Stimulated activated CD8-positive, alpha-beta memory T cell treated with anti-CD3 and anti-CD28 coated beads, Interleukin-12 subunit alpha, Interleukin-12 subunit beta, amount 100 ng/mL, for 1 hour (primary cell): ENCODE results near the gene ATL2.
"Not testable (repeated sequence)": the region's sequence is repeated elsewhere in the genome, so short reads cannot be mapped to it uniquely, and the experiment has no call there.

Source experiments
- DNase-seq: peaks from one replicate; pipeline ENCODE4 v3.0.0-alpha.2; 2020; ENCODE audit warnings: low read depth

The ATL2 gene

GRCh38 chr2:38390947-38391346 is 13.9 kb upstream of the ATL2 start:
- DNase-seq = no peak

DNA sequence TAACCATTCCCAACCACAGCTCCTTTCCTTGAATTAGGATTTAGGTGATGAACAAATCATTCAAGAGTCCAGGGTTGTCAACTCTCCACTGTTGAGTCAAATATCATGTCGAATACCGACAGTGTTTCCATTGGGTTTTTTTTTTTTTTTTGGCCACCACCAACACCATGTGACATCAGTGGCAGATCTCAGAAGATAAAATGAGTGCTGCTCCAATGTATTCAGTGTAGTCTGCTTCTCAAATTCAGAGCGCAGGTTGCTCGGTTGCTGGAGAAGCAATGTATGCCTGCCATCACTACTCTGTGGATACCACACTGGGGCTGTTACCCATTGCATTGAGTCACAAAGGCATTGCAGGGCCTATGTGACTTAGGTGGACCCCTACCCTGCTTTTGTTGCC is 10.8 kb upstream of the ATL2 start:
- DNase-seq = no peak

GRCh38 chr2:38386821-38387220 is 9.7 kb upstream of the ATL2 start:
- no peak for DNase-seq

DNA sequence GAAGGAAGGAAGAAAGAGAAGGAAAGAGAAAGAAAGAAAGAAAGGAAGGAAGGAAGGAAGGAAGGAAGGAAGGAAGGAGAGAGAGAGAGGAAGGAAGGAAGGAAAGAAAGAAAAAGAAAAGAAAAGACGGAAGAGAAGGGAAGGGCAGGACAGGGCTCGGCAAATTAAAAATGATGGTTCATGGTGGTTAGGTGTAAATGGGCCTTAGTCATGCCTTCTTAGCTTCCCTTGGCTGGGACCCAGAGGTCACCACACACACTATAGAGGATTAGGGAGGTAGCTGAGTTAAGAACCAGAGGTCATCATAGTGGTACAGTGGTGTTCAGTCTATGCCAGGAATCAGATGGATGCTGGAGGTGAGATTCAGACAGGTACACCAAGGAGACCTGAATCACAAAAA is 9.3 kb upstream of the ATL2 start:
- DNase-seq = no peak

GRCh38 chr2:38384338-38384737 is 7.3 kb upstream of the ATL2 start:
- DNase-seq = no peak

DNA sequence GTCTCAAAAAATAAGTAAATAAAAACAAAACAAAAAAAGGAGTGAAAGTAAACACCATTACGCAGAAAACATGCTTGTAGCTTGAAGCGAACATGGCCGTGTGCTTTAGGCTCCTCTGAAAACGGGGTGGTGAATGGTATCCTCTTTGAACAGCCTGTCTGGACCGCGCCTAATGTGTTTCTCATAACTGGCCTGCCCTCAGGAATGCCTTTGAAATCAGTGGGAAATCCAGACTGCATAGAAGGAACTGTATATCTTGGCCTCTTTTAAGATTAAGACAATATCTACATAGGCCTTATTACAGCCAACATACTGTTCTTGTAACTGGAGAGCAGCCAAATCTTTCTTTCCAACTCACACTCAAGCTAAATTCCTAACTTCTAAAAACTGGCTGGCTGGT is 6.7 kb upstream of the ATL2 start:
- DNase-seq = not testable (repeated sequence)

- DNase-seq = no peak
Measured at GRCh38 chr2:38381381-38382143, 4.5 kb upstream of the ATL2 start.

- DNase-seq = no peak
Measured at GRCh38 chr2:38380397-38381130, 3.5 kb upstream of the ATL2 start.

DNA sequence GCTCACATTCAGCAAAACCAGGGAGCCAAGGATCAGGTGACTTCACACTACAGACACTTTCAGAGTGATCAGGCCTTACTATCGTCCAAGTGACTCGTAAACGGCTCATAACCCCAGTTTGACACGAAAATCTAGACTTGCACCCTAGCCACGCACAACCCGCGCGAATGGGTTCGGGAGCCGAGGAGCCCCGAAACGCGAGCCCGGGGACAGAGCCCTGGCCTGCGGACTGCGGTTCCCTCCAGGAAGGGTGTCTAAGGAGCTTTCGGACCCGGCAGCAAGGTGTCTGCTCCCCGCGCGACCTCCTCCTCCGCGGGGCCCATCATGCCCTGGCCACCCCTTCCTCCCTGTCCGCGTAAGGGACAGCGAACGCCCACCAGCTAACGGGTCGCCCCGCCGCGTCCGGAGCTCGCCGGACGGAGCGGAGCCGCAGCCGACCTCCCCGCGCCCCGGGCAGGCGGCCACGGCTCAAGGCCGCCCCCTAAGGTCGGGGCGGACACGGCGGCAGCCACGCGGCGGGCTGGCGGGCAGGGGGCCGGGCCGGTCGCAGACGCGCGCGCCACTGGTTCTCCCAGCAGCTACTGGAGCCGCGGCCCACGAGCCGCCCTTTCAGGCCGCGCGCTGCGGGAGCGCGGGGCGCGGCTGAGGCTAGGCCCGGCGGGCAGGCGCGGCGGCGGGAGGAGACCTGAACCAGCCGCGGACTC is 575 bp downstream of the ATL2 start:
- peak; percentile 20 for DNase-seq

DNA sequence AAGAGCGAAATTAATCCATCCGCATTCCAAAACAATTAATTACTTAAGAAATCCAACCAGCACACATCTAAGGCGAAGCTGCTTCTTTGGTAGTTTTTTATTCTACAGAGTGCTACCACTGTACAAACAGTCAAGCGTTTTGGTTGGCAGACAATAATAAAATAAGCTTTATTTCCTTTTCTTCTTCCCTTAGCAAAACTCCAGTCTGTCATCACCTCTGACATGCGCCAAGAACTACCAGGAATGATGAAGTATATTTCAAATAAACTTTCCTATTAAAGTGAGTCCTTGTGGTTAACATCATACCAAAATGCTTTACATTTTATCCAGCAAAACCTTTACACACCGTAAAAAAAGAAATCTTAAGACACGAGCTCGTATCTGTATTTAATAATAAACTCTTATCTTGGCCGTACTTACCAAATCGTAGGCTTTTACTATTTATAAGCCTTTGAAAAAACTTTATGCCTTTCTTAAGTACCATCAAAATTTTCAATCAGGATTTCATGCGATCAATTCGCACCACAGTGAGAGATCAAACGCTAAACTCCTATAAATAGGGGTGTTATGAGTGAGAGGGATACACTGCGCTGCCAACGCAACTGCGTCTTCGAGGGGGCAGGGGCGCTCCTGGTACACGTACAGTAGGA is 1.3 kb downstream of the ATL2 start:
- no peak for DNase-seq

DNA sequence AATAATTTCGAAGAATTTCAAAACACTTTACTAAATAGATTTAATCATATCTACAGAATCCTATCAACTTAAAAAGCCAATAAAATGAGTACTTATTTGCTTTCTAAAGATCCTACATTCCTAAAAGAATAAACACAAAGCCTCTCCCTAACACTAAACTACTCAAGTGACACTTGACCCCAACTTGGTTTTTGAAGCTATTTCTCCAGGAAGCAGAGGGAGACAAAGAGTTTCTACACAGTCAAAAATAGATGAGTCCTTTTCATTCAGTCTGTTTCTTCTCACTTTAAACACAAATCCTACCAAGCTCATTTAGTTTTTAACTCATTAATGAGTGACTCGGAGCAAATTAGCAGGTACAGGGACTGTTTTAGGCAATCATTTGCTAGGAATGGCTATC is 2.1 kb downstream of the ATL2 start:
- no peak for DNase-seq

- no peak for DNase-seq
Measured at GRCh38 chr2:38371235-38371634, 5.8 kb downstream of the ATL2 start.

GRCh38 chr2:38370664-38371063 is 6.4 kb downstream of the ATL2 start:
- no peak for DNase-seq

DNA sequence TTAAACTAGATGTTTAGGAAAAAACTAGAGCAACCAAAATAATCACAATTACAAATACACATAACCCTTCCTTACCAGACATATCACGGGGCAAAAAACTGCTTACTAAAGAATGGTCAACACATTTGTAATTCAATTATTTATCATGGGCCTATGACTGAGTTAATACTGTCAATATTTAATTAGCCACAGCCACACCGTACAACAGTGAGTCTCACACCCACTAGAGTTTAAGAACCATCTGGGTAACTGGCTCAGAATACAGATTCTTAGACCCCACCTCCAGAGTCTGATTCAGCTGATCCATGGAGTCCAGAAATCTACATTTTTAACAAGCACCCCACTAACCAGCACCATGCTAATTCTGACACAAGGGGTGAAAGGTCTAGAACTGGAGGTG is 14.8 kb downstream of the ATL2 start:
- no peak for DNase-seq

DNA sequence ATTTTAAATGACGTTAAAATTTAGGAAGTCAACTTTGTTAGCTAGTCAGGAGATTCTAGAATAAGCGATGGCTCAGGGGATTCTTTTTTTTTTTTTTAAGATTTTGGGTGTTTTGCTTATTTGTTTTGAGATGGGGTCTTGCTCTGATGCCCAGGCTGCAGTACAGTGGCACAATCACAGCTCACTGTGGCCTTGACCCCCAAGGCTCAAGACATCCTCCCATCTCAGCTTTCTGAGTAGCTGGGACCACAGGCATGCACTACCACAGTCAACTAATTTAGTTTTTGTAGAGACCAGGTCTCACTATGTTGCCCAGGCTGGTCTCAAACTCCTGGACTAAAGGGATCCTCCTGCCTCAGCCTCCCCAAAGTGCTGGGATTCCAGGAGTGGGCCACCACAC is 16.9 kb downstream of the ATL2 start:
- DNase-seq = no peak

DNA sequence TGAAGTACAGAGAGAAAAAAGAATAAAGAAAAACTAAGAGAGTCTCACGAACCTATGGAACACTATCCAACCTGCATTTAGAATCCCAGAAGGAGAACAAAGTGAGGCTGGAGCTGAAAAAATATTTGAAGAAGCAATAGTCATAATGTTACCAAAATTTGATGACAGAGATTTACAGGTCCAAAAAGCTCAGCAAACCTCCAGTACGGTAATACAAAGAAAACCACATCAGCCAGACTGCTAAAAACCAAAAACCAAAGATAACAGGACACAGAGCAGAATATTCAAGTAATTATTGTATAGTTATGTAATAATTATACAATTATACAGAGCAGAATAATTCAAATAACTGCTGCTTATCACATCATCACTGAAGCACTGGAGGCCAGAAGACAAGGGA is 23.7 kb downstream of the ATL2 start:
- DNase-seq = no peak

DNA sequence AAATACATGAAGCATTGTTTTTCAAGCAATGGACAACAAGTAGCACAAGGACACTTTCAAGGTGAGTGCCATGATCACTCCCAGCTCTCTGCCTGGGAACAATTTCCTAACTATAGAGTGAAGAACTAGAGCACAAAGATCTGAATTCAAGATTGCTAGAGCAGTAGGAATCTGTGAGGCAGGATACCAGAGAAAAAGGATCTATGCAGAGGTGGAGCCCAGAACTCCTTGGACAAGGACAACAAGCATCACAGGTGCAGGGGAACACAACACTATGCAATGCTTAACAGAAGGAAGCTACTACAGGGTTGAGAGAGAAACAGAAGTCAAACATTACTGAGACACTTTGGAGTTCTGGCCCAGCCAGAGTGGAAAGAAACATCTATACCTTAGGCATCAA is 24.7 kb downstream of the ATL2 start:
- no peak for DNase-seq

DNA sequence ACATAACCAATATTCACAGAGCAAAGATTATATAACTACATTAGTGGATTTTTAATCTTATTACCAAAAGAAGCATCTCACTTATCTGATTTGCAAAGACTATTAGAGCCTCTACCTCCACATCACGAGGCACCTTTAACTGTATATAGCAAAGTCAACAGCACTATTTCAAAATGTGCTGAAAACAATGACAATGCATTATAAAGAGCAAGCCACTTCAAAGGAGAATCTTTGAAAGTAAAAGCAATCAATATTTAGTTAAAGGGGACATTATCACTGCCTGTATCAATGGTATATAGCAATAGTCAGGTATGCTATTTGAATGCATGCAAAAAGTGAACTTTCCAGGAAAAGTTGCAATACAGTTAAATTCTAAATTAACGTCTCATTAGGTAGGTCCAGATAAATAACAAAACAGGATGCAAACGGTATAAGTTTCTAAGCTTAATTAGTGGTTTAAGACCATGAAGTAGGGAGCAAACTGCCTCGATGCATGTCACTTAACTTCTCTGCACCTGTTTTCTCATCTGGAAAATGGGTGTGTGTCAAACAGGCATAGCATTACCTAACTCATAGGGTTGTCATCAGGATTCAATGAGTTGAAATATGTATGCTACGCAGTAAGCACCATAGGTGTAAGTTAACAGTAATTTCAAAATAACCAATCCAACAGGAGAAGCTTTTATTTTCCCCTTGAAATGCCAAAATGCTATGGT is 31.6 kb downstream of the ATL2 start:
- DNase-seq = no peak

- no peak for DNase-seq
Measured at GRCh38 chr2:38344813-38345212, 32.3 kb downstream of the ATL2 start.

DNA sequence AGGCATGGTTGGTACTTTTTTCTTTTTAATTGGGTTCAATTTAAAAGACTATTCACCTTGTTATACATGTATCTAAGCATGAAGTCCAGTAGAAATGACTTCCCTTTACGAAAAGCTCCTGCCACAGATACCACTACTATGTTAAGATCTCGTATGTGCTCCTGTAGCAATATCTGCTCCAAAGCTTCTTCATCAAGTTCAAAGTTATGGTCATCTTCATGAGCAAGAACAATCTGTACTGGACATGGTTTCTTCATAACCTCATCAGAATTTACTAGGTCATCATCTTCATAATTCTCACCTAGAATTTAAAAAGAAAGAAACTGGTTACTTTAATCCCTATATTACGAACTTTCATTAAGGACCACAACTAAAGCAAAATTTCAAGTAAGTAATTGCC is 33.9 kb downstream of the ATL2 start:
- no peak for DNase-seq

GRCh38 chr2:38336621-38337020 is 40.5 kb downstream of the ATL2 start:
- DNase-seq = no peak

DNA sequence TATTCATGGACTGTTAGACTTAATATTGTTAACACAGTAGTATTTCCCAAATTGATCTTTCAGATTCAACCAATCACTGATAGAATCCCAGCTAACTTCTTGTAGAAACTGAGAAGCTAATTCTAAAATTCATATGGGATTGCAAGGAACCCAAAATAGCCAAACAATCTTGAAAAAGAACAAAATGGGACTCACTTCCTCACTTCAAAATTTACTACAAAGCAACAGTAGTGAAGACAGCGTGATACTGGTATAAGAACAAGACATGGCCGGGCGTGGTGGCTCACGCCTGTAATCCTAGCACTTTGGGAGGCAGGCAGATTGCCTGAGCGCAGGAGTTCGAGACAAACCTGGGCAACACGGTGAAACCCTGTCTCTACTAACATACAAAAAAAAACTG is 46.3 kb downstream of the ATL2 start:
- DNase-seq = no peak
